B cell (primary cell): ENCODE results near the gene PGBD5.

Experiments used
- EZH2 ChIP-seq: IDR thresholded peaks from 2 replicates; pipeline ENCODE4 v1.6.1; 2012; ENCODE audit warnings: borderline replicate concordance, low read depth, mild to moderate bottlenecking, moderate library complexity, low read length; ENCODE audit not compliant: insufficient read depth, poor library complexity, severe bottlenecking
- TF ChIP-seq, protein P1 (sequence below): fragments of 200-600 bp; IDR thresholded peaks from one replicate; pipeline ENCODE4 v1.8.0; 2022; ENCODE audit warnings: antibody characterized with exemption, mild to moderate bottlenecking

DNA sequence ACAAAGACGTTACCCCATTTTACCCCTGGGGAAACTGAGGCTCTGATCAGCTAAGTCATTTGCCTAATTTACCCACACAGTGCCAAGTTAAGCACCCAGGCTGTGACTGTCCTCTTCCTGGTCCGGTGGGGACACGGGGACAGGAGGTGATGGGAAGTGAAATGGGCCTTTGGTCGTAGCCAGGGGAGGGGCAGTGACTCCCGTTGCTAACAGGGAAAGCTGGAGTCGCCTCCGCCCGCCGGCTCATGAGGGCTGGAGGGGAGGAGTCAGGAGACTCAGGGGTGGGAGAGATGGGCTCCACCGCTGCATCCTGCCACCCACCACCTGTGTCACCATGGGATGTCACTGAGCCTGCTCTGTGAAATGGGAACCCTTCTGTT lies 139.3 kb downstream of the PGBD5 start:
- TF ChIP-seq, protein P1, sequence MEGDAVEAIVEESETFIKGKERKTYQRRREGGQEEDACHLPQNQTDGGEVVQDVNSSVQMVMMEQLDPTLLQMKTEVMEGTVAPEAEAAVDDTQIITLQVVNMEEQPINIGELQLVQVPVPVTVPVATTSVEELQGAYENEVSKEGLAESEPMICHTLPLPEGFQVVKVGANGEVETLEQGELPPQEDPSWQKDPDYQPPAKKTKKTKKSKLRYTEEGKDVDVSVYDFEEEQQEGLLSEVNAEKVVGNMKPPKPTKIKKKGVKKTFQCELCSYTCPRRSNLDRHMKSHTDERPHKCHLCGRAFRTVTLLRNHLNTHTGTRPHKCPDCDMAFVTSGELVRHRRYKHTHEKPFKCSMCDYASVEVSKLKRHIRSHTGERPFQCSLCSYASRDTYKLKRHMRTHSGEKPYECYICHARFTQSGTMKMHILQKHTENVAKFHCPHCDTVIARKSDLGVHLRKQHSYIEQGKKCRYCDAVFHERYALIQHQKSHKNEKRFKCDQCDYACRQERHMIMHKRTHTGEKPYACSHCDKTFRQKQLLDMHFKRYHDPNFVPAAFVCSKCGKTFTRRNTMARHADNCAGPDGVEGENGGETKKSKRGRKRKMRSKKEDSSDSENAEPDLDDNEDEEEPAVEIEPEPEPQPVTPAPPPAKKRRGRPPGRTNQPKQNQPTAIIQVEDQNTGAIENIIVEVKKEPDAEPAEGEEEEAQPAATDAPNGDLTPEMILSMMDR, result no peak
- no peak for TF ChIP-seq EZH2
